AG08395 (cell line): ENCODE measurements around the gene RNF6.

Experiments
- DNase-seq: peaks from one replicate; pipeline ENCODE4 v3.0.0; 2012; ENCODE audit warnings: mixed read lengths, low spot score

Gene RNF6

DNA sequence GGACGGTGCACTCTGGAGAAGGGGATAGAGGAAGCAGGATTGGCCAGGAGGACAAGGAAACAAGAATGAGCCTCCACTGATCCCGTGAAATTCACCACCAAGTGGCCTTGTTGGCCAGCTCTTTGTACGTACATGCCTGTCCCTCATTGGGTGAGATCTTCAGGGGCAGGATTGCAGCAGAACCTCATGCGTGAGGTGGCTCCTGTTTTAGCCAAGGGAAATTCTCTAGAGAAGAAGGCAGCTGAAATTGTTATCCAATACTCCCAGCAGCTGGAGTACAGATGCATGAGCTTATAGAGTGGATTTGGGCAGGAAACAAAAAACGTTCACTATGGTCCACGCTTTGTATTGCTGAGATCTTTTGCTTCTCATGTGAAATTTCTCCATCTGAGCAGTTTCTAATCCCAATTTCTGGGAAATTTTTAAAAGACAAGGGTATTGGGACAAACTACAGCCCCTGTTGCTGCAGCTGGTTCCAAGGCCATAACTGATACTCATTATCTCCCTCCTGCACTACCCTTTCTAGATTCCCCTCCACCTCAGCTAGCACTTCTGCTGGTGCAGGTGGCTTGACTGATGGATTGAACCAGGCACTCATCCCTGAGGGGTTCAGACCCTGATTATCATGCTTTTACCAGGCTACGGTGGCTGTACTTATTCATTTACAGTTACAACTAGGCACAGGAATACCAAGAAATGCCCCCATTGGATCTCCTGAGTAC lies 3.9 kb upstream of the RNF6 start:
- DNase-seq: no peak

DNA sequence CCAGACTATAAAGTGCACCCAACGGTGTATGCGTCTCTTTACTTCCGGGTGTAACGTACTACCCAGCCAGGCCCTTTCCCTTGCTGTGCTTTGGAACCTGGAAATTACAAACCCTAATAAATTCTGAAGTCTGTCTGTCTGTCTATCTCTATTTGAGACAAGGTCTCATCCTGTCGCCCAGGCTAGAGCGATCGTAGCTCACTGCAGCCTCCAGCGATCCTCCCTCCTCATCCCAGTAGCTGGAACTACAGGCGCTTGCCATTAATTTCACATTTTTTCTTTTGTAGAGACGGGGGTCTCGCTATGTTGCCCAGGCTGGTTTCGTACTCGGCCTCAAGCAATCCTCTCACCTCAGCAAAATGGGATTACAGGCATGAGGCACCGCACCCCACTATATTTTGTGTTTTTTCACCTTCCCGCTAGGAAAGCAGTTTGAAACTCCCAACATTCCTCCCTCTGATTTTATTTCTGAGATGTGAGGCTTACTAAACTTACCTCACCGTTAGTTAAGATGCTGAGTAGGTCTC lies 469 bp upstream of the RNF6 start:
- no peak for DNase-seq

DNA sequence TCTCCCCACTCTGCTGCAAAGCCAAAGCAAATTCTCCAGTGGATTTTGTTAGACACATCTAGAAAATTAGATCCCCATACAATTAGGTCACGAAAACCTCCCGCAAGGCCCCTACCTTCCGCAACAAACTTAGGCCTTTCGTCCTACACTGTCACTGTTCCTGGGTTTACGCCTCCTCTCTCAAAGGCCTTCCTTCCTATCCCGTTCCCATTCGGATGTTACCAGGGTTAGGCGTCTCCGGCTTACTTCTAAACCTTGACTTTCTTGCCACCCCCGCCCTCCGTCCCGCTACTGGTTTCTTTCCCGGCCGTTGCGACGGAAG lies 754 bp downstream of the RNF6 start:
- no peak for DNase-seq

DNA sequence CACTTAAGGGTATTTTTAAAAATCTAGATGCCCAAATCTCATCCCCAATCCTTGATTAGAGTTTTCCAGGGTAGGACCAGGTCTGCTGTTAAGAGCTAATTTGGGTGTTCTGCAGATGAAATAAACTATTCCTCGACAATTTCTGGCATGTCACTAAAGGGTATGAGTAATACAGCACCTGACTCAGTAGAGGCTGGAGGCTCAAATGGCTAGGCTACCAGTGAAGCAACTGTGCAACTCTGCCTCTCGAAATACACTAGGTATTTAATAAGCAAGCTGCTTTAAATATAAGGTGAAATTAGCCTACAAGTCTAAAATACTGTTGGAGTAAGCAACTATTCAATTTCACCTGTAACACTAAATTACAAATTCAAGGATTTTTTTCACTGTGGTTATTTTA lies 1.5 kb downstream of the RNF6 start:
- DNase-seq: no peak

DNA sequence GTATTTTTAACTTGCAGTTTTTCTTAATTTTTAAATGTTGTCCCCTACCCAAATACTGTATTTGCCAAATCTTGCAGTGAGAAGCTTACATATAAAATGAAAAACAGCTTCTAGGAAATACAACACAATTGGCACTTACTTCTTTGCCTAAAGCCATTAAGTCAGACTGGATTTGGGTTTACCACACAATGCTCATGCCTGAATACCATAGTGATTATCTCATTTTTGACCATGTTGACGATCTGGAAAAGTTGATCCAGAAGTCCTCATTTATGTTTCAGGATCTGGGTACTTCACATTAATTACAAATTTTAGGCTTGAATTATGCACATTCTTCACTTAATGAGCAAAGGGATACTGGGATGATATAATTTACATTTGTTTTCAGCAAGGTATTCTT lies 2.4 kb downstream of the RNF6 start:
- peak; percentile 33 for DNase-seq

DNA sequence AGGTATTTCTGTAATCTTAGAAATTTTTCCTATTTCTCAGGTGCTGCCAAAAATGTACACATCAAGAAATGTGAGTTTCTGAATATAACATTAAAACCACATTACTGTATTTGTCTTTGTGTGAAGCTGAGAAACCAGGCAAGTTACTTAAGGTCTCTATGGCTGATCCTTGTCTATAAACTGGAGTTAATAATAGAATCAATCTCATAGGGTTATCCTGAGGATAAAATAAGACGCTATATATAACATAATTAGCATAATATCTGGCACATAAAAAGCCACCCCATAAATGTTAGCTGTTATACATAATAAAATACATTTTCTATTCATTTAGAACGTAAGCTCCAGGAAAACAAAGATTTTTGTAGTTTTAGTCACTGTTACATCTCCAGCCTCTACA lies 6.1 kb downstream of the RNF6 start:
- DNase-seq: no peak

DNA sequence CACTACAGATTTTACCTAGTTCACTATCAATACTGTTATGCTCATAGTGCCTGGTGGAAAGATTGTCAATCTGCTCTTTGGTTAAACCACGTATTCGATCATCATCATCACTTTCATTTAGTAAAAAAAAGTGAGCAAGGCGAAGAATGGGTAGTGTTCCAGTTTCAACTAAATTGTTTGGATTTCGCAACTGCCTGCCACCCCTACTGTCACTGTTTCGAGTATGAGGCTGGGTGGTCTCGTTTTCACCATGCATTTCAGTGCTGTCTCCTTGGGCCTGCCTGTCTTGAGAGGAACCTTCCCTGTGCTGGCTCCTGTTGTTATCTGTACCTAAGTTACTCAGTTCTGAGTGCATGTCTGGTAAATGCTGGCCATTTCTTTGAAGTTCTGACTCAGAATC lies 8.1 kb downstream of the RNF6 start:
- DNase-seq: no peak

DNA sequence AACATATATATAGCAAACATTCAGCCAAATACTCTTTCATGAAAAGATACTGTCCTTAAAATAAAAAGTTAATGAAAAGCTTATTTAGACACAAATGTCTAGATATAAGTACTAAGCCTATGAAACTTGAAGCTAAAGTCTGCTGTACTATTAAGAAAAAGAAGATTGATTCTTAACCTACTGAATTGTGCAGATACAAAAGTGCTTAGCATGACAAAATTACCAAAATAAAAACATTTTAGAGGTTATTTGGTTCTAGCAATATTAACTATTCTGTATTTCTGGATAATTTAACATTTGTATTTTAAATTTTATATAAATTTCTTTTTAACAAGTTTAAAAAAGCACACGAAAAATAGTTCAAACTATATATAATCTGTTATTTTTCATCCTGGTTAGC lies 8.8 kb downstream of the RNF6 start:
- DNase-seq: no peak

DNA sequence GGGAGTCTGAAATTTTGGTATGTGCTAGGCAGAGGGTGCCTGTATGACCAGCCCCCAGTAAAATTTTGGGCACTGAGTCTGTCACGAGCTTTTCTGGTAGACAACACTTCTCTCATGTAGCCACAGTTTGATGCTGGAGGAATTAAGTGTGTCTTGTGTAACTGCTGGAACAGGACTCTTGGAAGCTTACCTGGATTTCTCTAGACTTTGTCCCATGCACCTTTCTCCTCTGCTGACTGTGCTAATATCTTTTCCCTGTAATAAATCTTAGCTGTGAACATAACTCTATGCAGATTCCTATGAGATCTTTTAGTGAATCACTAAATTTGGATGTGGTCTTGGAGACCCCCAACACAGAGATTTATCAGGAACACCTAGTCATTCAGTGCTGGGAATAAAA lies 13.8 kb downstream of the RNF6 start:
- DNase-seq: no peak

DNA sequence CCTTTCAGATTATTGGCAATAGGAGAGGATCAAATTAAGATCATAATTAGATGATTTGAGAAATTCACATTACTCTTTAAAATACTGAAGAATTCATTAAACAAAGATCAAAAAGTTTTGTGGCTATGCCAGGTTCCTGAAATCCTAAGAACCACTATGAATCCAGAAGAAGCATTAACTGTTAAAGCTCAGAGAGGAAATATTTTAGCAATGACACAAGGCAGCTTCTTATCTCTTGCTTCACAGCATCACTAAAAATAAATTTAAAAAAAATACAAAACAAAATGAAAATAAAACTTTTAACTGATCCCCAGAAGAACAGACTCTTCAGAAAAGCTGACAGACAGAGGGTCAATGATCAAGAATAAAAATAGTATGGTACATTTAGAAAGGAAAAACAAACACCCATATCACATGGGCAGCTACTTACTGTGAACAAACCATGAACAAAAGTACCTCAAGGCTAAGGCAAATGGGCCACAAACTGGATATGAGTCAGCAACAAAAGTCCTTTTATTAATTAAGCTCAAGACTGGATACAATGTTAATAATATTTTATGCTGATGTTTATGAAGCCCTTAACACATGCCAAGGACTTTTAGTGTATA lies 19.6 kb downstream of the RNF6 start:
- DNase-seq: peak; percentile 18

DNA sequence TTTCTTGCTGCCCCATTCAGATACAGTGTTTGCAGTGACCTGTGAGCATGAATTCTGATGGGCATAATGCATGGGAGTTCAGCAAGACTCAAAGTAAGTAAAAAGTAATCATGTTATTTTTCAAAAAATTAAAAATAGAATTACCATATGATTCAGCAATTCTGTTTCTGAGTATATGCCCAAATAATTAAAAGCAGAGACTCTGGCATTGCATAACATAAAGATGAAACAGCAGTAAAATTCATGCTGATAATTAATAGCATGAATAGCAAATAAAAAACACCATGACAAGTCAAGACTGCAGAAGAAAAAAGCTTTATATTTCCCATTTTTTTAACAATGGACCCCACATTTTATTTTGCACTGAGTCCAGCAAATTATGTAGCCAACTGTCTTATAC lies 21.3 kb downstream of the RNF6 start:
- DNase-seq: no peak

DNA sequence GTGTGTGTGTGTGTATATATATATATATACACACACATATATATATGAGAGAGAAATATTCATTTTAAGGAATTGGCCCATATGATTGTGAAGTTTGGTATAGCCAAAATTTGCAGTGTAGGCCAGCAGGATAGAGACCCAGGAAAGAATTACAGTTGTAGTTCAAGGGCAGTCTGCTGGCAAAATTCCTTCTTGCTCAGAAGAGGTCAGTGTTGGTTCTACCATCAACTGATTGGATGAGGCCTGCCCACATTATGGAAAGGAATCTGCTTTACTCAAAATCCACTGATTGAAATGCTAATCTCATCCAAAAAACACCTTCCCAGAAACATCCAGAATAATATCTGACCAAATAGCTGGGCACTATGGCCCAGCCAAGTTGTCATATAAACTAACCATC lies 24.0 kb downstream of the RNF6 start:
- DNase-seq: no peak

DNA sequence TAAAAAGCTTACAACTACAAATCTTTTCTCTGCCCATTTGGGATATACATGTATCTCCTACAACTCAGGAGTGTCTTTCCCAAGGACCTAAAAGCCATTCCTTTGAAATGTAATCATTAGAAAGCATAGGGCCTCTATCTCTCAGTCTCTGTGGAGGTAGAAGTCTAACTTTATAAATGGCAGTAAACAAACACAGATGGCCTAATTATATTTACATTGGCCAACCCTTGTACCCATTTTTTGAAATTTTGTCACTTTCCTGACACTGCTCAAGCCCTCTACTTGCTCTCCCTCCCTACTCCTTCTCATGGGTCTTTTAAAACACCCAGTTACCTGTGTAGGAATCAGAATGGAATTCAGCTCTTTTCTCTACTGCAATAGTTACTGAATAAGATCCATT lies 24.8 kb downstream of the RNF6 start:
- no peak for DNase-seq

DNA sequence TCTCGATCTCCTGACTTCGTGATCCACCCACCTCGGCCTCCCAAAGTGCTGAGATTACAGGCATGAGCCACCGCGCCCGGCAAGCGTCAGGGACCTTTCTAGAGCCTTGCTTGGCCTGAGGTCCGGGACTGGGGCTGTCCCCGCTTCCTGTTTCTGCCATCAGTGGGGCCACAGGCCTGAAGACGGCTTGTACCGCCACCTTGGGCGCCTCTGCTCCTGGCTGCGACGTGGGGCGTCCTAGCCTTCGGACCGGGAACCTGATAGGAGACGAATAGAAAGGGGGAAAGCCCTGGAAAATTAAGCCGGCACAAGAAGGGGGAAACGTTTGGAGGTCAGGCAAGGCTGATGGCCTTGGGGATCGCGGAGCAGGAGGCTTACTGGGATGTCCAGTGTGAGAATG lies 35.1 kb downstream of the RNF6 start:
- DNase-seq: no peak

DNA sequence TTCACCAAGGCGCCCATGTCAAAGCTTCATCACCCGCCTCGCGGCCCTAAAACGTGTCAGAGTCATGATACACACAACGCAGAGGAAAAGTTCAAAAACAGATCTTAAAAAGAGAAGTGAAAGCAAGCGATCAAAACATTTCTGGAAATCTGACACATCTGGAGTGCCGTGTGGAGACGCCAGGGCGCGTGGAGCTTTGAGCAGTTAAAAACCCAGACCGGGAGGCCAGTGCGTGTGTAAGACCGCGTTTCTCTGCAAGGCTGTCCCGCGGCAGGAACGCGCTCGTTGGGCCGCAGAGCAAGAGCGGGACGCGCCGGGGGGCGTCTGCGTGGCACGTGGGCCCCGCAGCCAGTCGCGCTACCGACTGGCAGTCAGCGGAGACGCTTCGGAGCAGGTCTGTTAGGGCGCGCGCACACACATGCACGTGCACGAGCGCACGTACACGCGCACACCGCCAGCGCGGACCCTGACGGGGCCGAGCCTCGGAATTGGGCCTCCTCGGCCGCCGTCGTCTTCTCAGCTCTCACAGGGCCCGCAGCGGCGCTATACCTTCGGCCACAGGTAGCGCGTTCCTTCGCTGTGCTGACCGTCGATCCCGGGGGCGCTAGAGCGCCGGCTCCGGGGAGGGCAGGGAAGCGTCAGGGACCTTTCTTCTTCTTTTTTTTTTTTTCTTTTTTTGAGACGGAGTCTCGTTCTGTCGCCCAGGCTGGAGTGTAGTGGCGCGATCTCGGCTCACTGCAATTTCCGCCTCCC lies 35.8 kb downstream of the RNF6 start:
- peak; percentile 70 for DNase-seq

DNA sequence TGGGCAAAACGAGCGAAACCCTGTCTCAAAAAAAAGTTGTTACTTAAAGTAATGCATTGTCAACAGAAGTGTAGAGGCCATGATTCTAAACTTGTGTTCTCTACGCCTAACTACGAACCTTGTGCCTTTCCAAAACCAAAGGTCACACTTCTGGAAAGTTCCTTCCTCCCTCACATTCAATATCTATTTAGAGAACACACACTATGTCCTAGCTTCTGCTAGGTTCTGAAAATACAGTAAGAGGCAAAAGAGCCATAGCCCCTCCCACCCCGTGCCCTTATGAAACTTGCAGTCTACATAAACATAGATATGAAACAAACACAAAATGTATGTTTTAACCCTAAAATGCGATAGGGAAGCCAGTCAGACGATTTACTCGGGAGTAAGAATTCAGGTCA lies 36.4 kb downstream of the RNF6 start:
- DNase-seq: no peak

DNA sequence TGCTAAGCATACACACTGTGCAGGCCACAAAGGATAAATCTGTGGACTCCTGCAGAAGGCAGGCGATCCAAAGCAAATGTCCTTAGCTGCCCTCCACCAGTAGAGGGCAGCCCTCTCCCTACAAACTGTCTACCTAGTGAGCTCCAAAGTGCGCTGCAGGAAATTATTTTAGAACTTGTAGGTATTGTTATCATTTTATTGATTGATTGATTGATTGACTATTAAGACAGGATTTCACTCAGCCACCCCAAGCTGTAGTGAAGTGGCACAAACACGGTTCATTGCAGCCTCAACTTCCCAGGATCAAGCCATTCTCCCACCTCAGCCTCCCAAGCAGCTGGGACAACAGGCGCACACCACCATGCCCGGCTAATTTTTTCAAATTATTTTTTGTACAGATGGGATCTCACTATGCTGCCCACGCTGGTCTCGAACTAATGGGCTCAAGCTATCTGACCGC lies 37.3 kb downstream of the RNF6 start:
- DNase-seq: peak; percentile 66

DNA sequence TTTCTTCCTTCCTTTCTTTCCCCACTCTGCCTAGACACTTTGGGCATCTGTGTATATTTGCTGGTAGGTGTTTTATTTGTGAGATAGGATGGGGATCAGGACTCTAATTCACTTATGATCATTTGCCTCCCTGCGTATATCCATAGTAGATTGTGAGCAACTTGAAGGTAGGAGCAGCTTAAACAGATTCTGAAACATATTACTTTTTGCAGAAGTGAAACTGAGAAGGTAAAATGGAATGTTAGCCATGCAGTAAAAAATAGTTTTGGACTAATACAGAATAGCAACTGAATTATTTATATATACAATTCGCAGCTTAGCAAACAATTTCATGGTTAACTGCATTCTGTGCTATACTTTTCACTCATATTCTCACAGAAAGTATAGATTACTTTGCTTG lies 38.7 kb downstream of the RNF6 start:
- no peak for DNase-seq

DNA sequence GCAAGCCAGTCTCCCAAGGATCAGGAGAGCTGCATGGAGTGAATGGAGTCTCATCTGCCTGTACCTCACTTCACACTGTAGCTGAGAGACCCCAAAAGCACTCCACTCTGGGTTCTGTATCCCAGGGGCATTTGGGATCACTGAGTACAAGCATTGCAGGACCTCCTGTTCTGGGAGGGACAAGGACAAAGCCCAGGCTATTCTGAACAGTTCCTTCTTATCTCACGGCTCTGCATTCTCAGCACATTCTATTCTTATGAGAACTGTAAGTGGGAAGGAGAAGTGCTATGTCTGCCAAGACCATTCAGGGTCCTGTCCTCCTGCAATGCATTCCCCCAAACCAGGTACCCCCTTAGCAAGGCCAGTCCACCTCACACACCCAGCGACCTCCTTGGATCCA lies 42.8 kb downstream of the RNF6 start:
- DNase-seq: no peak

DNA sequence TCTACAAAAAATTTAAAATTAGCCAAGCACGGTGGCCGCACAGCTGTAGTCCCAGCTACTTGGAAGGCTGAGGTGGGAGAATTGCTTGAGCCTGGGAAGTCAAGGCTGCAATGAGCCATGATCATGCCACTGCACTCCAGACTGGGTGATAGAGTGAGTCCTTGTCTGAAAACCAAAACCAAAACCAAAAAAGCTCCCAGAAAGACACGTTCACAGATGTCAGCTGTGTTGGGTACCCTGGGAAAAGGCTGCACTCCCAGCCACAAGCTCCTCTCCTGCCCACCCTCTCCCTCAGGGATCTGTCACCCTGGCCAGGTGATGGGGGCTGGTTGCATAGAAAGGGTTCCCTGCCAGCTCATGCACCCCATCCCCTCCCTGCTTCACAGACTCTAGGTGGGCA lies 53.3 kb downstream of the RNF6 start:
- DNase-seq: no peak

DNA sequence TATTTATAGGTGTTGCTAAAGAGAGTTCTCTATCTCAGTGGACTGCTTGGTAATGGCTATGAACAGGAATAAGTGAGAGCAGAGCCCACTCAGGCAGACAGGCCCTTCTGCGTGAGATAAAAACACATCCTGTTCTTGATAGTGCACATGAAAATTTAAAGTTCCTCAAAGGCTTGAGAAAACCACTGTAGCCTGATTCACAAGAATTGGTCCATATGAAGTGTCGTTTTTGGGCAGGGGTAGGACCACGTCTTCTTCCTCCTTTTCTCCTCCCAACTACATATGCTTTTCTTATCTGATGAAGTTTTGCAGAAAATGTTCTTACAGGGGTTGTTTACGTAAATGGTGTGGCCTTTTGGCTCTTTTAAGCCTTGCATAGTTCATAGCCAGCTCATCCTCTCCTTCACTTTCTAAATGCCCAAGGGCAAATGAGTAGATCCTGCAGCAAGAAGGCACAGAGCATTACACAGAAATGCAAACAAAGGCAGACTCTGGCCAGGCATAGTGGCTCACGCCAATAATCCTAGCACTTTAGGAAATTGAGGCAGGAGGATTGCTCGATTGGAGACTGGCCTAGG lies 53.8 kb downstream of the RNF6 start:
- DNase-seq: no peak

DNA sequence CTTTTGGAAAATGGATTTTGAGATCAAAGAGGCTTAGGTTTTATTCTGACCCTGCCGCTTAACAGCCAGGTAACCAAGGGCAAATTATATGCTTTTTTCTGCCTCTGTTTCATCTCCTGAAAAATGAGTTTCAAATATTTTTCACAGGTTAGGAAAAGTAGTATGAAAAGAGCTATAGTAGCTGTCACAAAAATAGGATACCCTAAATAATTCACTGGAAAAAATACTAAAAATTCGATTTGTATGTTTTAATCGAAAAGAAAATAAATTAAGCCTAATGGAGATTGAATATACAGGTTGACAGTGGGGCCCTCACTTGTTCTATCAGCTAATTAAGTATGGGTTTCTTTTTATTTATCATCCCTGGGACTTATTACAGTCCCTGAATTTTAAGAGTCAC lies 58.3 kb downstream of the RNF6 start:
- DNase-seq: no peak
